ENCODE results near the gene FKBP2. TPM values are rescaled to one million over a fixed set of nuclear protein-coding genes. Genes with fewer than 3 reads are reported as not detected.
A peak's percentile ranks its signal among the peaks of the same experiment; 100 is the strongest.

The FKBP2 gene
- total RNA-seq, 1 experiment from 2014 or later, result 80.8 TPM

- peak; percentile 54 for DNase-seq (ENCODE audit: low read depth)
These were observed 22.4 kb downstream of the FKBP2 start for GRCh38 chr11:64263021-64263946.

- DNase-seq (ENCODE audit: low read depth), result no peak
These were observed 23.0 kb downstream of the FKBP2 start for GRCh38 chr11:64263947-64264317.

GRCh38 chr11:64264371-64264852 lies 23.5 kb downstream of the FKBP2 start:
- no peak for DNase-seq (ENCODE audit: low read depth)

- no peak for DNase-seq (ENCODE audit: low read depth)
These were observed 24.6 kb downstream of the FKBP2 start for GRCh38 chr11:64265176-64266160.

- DNase-seq (ENCODE audit: low read depth), result peak; percentile 43
These were observed 25.4 kb downstream of the FKBP2 start for GRCh38 chr11:64266339-64266738.

GRCh38 chr11:64267207-64267945 lies 26.5 kb downstream of the FKBP2 start:
- DNase-seq (ENCODE audit: low read depth), result peak; percentile 17

- peak; percentile 30 for DNase-seq (ENCODE audit: low read depth)
These were observed 27.4 kb downstream of the FKBP2 start for GRCh38 chr11:64268025-64268892.

- DNase-seq (ENCODE audit: low read depth), result peak; percentile 59
These were observed 28.1 kb downstream of the FKBP2 start for GRCh38 chr11:64268893-64269539.

GRCh38 chr11:64269540-64270220 lies 28.8 kb downstream of the FKBP2 start:
- peak; percentile 100 for DNase-seq (ENCODE audit: low read depth)

GRCh38 chr11:64275031-64275800 lies 34.3 kb downstream of the FKBP2 start:
- no peak for DNase-seq (ENCODE audit: low read depth)

- DNase-seq (ENCODE audit: low read depth), result no peak
These were observed 34.9 kb downstream of the FKBP2 start for GRCh38 chr11:64275841-64276240.

GRCh38 chr11:64276653-64277431 lies 35.9 kb downstream of the FKBP2 start:
- no peak for DNase-seq (ENCODE audit: low read depth)

- DNase-seq (ENCODE audit: low read depth), result no peak
These were observed 37.8 kb downstream of the FKBP2 start for GRCh38 chr11:64278576-64279190.

GRCh38 chr11:64281957-64282770 lies 41.3 kb downstream of the FKBP2 start:
- no peak for DNase-seq (ENCODE audit: low read depth)

GRCh38 chr11:64283092-64283491 lies 42.2 kb downstream of the FKBP2 start:
- DNase-seq (ENCODE audit: low read depth), result no peak
